GM19240 (cell line): Measurements from ENCODE around the gene CFH.
"Not testable (repeated sequence)": the region's sequence is repeated elsewhere in the genome, so short reads cannot be mapped to it uniquely, and the experiment has no call there.

ENCODE experiments used
- DNase-seq: peaks from one replicate; pipeline ENCODE4 v3.0.0; 2011; ENCODE audit warnings: low spot score; ENCODE audit not compliant: insufficient read length

The CFH gene

DNA sequence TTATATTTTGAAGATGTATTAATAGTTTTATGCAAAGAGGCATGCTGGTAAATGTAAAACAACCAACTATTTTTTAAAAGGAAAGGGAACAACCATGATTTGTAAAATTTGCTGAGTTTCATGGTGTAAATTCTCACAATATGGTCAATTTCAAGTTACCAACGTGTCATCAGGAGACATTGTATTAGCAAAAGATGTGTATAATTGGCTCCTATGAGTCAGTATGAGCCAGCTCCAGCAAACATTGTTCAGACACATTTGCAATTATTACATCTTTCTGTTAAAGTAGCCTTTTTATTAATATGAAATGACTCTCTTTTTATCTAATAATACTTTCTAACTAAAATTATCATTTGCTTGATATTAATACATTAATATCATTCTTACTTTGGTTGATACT, 15.3 kb downstream of the CFH start:
- no peak for DNase-seq

- DNase-seq: no peak
Observed at GRCh38 chr1:196669051-196669450, 17.2 kb downstream of the CFH start.

GRCh38 chr1:196669693-196670092, 17.9 kb downstream of the CFH start:
- DNase-seq: no peak

- DNase-seq: no peak
Observed at GRCh38 chr1:196674908-196675307, 23.1 kb downstream of the CFH start.

DNA sequence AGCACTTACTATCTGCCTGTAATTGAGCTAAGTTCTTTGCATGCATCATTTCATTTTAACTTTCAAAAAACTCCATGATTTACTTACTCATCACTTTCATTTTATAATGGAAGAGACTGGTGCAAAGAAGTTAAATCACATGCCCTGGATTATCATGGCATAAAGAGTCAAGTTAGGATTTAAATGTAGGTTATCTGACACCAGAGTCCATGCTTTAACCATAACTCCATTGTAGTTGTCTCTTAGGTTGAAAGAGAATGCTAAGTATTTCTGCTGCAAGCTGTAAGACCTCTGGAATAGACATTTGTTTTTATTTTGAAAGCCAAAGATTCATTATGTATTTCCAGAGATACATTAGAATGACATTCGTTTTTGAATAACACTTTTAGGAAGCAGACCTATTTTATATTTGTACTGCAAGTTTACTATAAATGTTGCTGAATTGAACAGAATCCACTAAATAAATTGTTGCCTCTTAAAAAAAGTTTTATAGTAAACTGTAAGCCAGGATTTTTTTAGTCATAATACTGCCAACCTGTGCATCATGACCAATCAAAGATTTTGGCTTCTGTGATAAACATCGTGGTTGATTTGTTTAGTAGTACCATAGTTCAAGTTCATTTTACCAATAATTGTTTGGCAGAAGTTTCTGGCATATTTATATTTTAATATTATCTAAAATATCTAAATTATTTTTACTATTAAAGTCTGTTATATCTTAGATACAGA, 26.1 kb downstream of the CFH start:
- no peak for DNase-seq

DNA sequence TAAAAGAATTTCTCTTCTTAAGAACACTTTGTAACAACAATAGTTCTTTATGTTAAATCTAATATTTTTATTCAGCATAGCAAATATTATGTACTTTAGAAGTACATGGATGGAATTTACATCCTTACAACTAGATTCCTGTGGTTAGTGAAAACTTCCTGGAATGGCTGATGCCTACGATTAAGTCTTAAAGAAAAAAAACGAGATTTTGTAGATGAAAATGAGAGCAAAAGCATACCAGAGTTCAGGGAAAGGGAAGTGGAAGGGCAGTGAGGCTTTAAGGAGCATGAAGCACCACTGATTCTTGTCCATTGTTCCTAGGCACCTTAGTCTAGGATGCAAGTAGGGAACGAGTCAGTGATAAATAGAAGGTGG, 26.7 kb downstream of the CFH start:
- no peak for DNase-seq

GRCh38 chr1:196680107-196680506, 28.3 kb downstream of the CFH start:
- DNase-seq: no peak

DNA sequence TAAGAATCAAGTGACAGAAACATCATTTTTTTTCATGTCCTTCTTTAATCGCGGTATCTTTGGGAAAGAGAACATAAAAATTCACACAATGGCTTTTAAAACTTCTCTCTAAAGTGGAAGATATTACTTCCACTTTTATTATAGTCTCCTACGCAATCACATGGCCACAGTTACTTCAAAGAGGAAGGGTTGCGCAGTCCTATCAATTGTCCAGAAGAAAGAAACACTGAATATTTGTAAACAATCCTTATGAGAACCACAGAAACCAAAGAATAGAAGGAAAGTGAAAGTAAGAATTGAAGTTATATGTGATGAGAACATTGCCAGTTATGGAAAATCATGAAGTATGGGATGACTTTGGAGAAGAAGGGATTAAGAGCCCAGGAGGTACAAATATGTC, 32.6 kb downstream of the CFH start:
- no peak for DNase-seq

DNA sequence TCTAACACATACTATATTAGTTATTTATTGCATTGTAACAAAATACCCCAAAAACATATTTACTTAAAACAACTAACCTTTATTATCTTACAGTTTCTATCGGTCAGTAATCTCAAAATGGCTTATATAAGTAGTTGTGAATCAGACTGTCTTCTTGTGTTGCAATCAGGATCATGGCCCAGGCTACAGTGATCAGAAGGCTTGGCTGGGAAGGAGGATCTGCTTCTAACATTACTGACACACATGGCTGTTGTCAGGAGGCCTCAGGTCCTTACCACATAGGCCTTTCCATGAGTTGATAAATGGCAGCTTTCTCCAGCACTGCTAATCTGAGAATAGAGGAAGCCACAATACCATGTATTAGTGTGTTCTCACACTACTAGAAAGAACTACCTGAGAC, 33.7 kb downstream of the CFH start:
- DNase-seq: no peak

- DNase-seq: no peak
Observed at GRCh38 chr1:196689001-196689400, 37.2 kb downstream of the CFH start.

GRCh38 chr1:196690582-196690981, 38.7 kb downstream of the CFH start:
- no peak for DNase-seq

- no peak for DNase-seq
Observed at GRCh38 chr1:196698993-196699392, 47.1 kb downstream of the CFH start.

DNA sequence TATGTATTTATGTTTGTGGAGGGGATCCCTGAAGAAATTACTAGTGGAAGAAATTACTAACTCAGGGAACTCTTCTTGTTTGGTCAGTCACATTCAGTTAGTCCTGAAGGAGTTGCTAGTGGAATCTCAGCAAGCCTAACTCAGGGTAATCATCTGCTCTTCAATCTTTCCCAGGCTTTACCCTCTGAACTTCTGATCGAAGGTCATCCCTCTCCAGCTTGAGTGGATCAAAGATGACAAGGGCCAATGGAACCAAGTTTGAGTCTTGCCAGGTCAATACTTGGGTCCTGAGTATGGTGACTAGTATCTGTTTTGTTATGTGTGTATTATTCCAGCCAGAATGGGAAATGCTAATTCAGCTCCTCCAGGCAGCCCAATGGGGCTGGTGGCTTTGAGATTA, 49.3 kb downstream of the CFH start:
- DNase-seq: no peak

- not testable (repeated sequence) for DNase-seq
Observed at GRCh38 chr1:196709892-196710291, 58.0 kb downstream of the CFH start.

DNA sequence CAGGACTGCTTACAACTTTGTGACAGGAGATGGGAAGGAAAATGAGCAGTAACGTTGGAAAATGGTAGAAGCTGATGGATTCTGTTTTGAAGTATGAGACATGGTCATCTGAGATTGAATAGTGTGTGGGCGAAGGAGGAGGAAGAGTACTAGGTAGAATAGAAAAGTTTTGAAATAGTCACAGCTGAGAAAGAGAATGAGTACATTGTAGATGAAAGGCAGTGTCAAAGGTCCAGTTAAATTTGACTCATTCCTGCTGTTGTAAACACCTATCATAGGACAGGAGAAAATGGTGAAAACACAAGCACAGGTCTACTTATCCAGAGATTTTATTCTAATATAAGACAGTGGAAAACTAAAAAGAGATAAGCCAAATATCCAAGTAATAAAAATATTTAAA, 66.0 kb downstream of the CFH start:
- no peak for DNase-seq

GRCh38 chr1:196723325-196724185, 71.7 kb downstream of the CFH start:
- peak; percentile 2 for DNase-seq

GRCh38 chr1:196732526-196732925, 80.7 kb downstream of the CFH start:
- DNase-seq: no peak

DNA sequence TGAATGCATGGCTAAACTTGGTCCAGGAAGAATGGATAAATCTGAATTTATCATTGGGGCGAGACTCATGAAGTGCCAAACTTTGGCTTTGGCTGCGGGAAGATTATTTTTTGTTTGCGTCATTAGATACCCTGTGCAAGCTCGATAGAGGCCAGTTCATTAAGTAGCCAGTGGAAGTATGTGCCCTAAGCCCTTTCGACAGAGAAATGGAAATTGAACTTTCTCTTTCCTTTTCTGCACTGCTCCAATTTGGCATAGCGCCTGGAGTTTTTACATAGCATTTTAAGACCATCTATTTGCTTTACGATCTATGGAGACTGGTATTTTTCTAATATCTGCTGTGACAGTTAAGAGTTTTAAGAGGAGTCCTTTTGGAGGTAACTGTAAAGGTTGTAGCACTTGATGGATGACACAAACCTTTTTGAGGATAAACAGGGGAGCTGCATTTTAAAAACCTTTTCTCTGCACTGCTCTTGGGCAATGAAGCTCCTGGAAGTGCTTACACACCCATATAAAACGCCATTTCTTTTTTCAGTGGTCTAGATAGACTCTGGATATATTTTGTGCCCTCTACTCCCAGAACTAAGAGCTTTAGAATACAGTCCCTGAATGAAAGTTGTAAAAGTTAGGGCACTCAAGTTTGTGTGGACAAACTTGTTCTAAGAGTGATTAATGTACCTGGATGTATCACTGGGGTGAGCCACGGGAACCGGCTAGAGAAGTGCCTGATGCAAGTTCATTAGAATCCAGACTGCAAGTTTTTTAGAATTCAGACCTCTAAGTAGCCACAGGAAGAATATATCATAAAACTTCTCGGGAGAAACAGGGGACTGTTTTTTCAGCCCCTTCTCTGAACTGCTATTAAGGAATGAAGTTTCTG, 81.5 kb downstream of the CFH start:
- no peak for DNase-seq

DNA sequence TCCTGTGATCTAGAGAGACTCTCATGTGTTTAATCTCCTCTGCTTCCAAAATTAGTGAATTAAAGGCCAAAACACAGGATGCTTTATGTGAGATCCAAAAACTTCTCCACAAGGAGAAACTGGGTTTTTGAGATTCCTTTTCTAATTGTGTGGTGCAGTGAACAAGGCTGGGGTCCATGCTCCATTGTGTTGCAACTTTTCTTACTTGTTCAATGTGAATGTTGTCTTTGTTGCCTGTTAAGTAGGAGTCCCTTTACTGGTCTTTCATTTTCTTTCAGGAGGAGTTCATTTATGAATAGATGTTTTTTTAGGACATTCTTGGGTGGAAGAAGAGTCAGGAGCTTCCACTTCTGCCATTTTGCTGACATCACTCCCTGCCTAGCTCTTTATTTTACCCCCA, 82.2 kb downstream of the CFH start:
- no peak for DNase-seq

GRCh38 chr1:196734460-196734859, 82.6 kb downstream of the CFH start:
- DNase-seq: no peak

DNA sequence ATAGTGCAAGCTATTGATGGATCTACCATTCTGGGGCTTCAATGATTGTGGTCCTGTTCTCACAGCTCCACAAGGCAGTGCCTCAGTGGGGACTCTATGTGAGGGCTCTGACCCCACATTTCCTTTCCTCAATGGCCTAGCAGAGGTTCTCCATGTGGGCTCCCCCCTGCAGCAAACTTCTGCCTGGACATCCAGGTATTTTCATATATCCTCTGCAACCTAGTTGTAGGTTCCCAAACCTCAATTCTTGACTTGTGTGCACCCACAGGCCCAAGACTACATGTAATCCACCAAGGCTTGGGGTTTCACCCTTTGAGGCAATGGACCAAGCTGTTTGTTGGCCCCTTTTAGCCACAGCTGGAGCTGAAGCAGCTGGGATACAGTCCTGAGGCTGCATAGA, 86.9 kb downstream of the CFH start:
- no peak for DNase-seq

GRCh38 chr1:196743244-196743643, 91.4 kb downstream of the CFH start:
- DNase-seq: not testable (repeated sequence)
